SHP77 treated with DMSO at 0.1 percent for 48 hours (cell line): ENCODE data around the gene FADS1.

ENCODE experiments used
- DNase-seq: peaks from one replicate; lab custom pipeline; 2025; lab: John Stamatoyannopoulos, UW

FADS1 gene

DNA sequence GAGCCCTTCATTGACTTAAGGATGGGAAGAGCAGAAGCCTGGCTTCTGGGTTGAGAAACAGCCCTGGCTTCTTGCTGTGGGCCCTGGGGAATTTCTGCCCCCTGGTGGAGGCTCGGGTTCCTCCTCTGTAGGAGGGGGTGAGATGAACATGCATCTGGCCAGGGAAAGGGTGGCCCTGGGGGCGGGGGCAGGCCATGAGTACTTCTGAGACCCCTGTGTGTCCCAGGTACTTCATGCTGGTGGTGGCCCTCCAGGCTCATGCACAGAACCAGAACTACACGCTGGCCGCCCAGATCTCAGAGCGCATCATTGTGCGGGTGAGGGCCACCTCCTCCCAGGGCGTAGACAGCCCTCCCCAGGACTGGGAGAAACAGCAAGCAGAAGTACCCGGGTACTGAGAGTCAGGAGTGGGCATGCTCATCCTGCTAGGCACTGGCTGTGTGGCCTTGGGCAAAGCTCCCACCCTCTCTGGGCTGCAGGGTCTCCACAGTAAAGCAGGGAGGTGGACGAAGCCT lies 40.2 kb downstream of the FADS1 start:
- DNase-seq, result no peak

DNA sequence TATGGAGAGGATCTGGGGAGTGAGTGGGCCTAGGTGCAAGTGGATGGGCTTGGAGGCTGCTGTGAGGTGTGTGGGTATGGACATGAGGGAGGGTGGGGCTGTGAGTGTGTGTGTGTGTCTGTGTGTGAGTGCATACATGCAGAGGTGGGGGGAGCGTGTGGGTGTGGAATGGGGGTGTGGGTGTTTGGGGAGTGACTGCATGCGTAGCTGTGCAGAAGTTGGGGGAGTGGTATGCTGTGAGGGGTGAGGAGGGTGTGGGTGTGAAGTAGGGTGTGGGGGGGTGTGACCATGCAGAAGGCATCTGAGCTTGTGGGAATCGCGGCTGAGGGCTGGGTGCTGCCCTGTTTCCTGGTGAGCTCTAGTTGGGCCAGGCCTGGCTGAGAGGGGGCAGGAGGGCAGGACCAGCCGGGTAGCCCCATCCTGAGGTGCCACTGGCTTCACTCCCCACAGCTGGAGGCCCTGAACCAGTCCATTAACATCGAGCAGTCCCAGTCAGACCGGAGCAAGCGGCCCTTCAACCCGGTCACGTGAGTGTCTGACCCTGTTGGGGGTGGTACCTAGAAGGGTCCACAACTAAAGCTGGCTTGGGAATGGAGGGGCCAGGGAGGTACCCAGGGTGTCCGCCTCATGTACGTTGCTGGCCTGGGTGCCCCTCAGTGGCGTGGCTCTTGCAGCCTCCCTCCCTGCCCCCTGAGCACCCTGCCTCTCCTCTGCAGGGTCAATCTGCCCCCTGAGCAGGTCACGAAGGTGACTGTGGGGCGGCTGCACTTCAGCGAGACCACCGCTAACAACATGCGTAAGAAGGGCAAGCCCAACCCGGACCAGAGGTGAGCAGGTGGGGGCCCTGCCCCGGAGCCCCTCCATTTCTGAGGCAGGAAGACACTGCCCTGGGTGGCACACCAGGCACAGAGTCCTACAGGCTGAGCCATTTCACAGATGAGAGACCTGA lies 40.9 kb downstream of the FADS1 start:
- DNase-seq, result no peak

DNA sequence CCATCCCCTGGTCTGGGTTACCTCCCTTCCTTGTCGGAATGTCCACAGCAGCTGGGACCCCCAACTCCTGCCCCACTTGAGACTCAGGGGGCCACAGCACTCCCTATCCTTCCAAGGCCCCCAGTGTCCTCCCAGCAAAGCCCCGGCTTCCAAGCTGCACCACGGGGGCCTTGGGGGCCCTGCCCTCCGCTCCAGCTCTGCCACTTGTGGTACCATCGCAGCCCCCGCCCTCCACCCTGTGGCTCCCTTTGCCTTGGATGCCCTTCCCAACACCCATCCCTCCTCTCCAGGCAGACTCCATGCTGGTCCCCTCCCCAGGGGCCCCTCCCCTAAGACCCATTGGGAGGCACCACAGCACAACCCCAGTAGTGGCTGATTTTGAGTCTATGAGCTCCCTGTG lies 41.7 kb downstream of the FADS1 start:
- DNase-seq, result no peak

DNA sequence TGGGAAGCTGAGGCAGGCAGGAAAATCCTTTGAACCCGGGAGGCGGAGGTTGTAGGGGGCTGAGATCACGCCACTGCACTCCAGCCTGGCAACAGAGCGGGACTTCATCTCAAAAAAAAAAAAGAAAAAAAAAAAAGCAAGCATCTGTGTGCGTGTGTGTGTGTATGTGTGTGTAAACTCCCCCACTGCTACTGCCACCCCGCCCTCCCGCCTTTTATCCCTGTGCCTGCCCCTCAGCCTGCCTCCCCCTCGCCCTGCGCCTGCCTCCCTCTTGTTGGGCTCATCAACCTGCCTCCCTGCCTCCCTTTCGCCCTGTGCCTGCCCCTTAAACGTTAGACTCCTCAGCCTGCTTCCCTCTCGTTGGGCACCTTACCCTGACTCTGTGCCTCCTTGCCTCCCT lies 42.4 kb downstream of the FADS1 start:
- DNase-seq, result no peak

DNA sequence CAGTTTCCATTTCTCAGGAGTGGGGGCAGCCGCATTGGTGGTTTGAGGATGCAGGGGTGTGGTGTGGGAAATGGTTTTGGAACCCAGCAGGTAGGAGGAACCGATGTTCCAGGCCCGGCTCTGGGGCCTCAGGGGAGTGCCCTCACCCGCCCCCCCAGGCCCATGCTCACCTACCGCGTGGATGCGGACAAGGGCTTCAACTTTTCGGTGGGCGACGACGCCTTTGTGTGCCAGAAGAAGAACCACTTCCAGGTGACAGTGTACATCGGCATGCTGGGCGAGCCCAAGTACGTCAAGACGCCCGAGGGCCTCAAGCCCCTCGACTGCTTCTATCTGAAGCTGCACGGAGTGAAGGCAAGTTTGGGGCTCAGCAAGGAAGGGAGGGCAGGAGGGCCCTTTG lies 43.0 kb downstream of the FADS1 start:
- no peak for DNase-seq

DNA sequence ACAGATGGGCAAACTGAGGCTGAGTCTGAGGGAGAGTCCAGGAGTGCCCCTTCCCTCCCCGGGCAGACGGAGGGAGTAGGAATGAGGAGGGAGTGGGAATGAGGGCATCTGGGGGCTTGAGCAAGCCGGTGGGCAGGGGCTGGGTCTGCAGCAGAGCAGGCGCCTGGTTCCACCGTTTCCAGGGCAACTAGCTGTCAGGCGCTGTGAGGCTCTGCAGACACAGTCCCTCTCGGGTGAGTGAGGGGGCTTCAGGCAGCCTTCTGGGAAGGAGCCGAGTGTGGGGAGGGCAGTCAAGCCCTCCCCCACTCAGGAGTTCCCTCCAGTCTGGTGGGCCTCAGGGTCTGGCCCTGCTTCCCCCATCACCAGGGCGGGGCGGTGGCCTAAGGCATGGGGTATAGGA lies 43.4 kb downstream of the FADS1 start:
- DNase-seq, result no peak

DNA sequence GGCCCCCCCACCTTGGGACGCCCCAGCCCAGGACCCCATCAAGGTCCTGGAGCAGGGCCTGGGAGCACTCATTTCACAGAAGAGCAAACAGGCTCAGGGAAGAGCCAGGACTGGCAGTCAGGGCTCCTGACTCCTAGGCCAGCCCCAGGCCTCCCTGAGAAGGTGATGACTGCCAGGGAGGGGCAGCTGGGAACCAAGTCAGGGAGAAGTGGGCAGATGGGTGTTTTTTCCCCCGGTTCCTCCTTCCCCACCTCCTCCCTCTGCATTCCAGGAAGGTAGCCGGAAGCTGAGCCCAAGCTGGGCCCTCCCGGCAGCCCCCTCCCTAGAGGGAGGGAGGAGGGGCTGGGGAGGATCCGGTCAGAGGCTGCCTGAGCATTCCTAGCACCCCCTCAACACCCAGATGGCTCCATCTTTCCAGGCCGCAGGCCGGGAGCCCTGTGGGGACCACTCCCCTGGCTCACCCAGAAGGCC lies 44.8 kb downstream of the FADS1 start:
- DNase-seq, result no peak

DNA sequence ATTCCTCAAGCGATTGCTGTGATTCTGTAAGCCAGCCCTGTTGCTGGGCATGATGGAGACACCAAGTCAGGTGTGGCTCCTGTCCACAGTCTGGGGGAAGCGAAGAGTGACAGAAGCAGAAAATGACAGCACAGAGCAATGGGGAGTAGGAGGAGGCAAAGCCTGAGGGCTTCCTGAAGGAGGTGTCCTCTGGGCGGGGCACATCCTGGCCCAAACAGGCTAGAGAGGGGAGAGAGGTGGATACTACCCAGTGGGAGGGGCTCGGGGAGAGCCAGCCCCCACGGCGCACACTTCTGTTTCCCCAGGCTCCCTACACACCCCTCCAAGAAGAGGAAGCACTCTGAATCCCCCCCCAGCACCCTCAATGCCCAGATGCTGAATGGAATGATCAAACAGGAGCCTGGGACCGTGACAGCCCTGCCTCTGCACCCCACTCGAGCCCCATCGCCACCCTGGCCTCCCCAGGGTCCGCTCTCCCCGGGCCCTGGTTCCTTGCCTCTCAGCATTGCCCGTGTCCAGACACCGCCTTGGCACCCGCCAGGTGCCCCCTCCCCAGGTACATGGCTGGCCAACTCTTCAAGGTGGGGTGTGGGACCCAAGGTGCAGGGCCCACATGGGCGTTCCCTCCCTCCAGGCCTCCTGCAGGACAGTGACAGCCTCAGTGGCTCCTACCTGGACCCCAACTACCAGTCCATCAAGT lies 45.5 kb downstream of the FADS1 start:
- DNase-seq, result no peak

DNA sequence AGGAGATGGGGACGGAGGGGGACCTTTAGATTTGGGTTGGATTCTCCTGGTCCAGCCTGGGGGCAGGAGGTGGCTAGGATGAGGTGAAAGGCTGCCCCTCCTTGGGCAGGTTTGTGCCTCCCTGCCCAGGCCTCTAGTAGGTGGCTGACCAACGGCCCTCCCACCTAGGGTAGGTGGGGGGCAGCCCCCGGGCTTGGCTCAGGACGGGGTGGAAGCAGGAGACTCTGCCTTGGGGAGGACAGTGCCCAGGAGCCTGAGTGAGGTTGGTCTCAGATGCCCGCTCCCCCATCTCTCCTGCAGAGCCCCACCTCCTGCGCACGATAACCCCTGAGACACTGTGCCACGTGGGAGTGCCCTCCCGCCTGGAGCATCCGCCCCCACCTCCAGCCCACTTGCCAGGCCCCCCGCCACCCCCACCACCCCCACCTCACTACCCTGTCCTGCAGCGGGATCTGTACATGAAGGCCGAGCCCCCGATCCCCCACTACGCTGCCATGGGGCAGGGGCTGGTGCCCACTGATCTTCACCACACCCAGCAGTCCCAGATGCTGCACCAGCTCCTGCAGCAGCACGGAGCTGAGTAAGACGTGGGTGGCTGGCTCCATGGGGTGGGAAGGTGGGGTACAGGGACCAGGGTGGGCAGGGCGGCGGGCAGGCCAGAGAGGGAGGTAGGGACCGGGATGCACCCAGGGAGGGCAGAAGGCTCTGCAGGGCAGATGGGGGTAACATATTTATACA lies 46.7 kb downstream of the FADS1 start:
- DNase-seq, result no peak

DNA sequence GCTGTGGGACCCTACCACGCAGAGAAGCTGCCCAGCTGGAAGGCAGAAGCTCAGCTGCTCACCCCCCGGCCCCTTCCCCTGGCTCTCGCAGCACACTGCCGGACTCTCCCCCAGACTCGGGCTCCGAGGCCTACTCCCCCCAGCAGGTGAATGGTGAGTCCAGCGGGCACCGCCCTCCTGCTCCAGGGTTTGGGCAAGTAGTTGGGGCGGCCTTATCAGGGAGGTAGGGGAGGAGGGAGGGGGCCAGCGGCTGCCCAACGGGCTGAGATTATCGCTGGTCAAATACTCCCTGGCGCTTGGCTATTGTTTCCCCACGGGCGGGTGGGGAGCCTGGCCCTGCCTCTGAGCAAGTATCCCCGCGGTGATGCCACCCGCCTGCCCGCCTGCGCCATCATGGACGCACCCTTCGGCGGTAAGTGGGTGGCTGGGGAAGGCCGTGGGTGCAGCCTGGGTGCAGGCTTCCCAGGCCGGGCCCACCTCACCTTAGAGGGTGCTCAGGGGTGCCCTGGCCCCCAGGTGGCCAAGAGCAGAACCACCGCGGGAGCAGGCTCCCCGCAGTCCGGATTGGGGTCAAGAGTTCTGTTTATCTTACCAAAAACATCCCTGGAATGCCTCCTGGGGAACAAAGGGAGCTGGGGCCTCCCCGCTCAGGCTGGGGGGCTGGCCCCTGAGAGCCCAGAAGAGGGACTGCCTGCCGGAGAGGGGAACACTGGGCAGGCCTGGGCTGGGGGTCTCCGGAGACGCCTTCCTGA lies 47.5 kb downstream of the FADS1 start:
- DNase-seq, result no peak

DNA sequence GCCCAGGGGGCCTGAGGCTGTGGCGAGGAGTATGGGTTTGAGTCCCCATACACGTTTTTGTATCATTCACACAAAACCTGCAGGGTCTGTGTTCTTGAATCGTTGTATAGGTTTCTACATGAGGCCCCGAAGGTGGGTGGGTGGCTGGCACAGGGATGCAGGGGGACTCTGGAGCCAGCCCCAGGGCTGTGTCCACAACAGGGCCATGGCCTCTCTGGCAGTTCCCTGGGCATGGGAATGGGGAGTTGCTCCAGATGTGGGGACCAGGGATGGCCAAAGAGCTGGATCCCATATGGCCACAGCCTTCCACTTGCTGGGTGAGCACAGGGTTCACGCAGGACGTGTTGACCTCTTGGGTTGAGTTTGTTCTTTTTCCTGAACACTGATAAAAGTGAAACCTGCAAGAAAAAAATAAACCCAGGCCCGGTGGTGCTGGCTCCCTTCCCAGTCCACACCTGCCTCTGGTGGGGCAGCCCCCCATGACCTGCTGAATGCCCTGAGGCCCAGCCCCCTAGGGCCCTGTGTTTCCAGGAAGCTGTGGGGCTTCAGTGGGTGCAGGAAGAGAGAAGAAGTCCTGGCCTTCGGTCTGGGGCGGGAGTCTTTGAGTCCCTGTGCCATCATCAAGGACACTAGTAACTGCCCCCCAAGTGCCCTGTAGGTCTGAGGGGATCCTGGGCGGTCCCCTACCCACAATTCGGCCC lies 48.3 kb downstream of the FADS1 start:
- no peak for DNase-seq

DNA sequence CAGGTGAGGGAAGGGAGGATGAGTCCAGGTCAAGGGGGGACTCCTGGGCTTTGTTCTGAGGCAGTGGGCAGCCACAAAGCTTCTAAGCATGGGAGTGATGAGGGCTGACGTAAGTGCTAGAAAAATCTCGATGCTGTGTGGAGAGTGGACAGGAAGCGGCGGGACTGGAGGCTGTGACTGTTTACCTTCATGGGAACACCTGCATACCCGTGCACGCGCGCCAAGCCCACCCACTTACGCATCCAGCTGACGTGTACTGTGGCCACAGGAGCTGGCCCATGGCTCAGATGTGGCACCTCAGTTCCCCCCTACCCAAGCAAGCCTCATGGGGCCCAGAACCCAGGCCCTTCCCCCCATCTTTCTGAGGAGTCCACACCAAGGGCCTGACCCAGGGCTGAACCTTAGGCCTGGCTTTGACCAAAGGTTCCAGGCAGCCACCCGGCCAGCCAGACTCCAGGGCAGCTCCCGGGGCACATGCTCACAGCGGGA lies 50.4 kb downstream of the FADS1 start:
- DNase-seq, result peak; percentile 32

DNA sequence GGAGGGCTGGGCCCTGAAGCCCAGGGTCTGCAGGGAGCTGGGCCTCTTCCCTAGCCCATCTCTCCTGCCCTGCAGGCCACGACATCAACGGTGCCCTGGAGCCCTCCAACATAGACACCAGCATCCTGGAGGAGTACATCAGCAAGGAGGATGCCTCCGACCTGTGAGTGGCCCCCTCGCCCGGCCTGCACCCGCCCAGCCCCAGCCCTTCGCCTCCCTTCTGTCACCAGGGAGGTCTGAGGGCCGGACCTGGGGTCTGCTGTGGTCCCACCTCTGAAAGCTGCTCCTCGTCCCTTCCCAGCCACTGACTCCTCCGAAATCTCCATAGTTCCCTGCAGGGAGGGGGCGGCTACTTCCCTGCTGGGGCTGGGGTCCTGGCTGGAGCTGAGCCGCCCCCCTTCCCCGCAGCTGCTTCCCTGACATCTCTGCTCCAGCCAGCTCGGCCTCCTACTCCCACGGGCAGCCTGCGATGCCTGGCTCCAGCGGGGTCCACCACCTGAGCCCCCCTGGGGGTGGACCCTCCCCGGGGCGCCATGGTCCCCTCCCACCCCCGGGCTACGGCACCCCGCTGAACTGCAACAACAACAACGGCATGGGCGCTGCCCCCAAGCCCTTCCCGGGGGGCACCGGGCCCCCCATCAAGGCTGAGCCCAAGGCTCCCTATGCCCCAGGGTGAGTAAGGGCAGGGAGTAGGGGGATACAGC lies 51.1 kb downstream of the FADS1 start:
- no peak for DNase-seq

DNA sequence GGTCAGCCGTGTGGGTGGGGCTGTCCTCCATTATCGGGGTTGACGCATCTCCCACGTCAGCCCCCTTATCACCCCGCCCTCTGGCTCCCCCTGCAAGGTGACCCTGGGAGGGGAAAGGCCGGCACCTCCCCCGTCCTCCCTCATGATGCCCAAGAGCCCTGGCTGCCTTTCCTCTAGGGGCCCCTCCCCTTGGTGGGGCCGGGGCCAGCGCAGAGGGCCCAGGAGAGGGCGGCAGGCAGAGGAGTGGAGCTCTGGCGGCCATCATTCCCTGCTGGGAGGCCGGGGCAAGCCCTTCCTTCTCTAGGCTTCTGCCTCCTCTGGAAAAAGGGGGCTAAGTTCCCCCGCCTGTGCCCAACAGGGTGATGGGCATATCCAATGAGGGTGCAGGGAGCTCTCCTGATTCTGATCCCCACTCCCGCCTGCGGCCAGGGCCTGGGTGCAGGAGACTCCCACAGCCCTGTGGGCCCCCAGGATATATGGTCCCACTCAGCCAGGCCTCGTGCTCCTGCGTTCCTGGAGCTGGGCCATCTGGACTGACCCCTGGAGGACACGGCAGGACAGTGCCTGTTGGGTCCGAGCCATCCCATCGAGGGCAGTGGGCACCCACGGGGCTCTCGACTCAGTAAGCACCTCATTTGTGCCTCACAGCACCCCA lies 52.1 kb downstream of the FADS1 start:
- DNase-seq, result no peak

DNA sequence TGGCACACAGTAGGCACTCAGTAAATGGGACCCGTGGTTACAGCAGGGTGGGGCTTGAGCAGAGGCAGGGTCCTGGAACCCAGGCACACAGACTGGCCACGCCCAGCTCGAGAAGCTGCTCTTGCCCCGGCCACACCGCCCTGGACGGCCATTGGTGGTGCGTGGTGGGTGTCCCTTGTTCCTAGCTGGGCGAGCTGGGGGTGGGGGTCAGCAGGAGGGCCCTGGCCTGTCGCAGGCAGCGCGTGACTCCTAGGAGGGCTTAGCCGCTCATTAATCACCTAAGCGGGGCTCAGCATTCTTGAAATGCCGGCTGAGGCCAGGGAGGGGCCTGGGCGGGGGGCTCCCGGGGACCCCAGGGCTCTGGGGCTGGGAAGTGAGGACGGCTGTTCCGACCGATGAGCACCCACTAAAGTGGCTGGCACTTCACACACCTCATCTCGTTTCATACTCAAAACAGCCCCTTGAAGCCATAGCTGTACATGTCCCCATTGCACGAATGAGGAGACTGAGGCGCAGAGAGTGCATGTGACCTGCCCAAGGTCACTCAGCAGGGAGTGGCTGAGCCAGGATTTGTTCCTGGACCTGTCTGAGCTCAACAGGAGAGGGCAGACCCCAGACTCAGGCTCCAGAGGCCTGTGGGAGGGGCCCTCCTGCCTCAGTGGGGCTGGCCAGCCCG lies 52.7 kb downstream of the FADS1 start:
- DNase-seq, result no peak

DNA sequence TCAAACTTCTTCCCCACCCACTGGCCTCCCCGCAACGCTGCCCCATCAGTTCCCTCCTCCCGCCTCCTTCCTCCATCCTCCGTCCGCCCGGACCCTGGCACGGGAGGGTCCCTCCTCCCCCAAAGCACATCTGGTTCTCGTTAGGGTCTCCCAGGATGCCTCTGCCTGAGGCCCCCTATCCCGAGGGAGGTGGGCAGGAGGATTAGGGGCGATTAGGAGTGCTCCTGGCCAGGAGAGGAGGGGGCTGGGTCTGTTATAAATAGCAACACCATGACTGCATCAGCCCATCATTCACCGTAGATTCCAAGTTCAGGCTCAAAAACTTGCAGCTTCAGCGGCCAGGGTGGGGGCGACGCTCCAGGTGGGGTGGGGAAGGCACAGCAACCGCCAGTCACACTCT lies 54.0 kb downstream of the FADS1 start:
- DNase-seq, result no peak

DNA sequence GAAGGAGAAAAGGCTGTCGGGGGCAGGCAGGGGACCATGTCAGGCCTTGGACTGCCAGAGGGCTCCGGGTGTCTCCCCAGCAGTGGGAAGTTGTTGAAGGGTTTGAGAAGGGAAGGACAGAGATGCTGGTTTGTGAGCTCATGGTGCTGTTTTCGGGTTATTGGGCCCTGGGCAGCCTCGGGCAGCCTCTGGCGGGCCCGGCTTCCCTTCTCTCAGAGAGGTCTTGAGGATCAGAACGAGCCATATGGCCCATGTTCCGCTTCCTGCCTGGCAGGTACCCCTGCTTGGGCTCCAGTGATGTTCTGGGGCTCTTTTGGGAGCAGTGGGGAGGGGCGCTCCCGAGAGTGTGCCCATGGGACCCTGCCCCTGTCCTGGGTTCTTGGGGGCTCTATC lies 54.6 kb downstream of the FADS1 start:
- DNase-seq, result no peak

DNA sequence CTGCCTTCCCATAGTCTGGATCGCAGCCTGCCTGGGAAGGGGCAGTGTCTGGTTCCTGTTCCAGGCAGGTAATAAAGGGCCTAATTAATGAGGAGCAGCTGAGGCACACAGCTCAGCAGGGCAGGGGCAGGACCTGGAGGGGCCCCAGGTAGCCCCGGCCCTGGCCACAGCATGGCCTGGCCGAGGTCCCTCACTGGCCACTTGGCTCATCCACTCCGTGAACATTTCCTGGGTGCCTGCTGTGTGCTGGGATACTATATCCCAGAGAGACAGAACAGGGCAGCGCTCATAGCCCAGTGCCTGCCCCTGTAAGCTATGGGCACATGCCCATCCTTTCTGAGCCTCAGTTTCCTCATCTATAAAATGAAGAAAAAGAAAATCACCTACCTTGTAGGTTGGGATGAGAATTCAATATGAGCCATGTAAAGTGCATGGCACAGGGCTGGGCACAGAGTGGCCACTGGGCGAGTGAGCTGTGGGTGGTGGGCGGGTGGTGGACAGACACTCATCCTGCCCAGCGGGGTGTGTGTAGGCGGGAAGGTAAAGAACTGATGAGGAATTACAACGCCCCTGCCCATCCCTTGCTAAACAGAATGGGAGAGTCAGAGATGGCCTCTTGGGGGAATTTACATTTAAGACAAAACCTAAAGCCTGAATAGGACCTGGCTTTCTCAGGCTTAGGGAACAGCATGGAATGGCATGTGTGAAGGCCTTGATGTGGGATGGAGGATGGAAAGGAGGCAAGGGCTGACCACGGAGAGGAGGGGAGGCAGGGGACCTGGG lies 55.2 kb downstream of the FADS1 start:
- no peak for DNase-seq
